Upper lobe of right lung (tissue), 1 donor: ENCODE data around the gene HSPA1B. TPM values are rescaled to one million over a fixed set of nuclear protein-coding genes. Genes with fewer than 3 reads are reported as not detected.

Experiments used
- ATAC-seq: fragments of 200-7000 bp; cut with Tn5 transposase; one replicate; pipeline ENCODE4 v1.9.1; 2020; ENCODE audit warnings: mild to moderate bottlenecking, moderate library complexity
- DNase-seq: peaks from one replicate; pipeline ENCODE4 v3.0.0-alpha.2; 2020
- H3K27ac ChIP-seq: fragments of 200-600 bp; one replicate; pipeline ENCODE4 v1.8.0; 2022
- H3K27me3 ChIP-seq: fragments of 200-600 bp; one replicate; pipeline ENCODE4 v1.8.0; 2022; ENCODE audit warnings: mild to moderate bottlenecking
- H3K36me3 ChIP-seq: fragments of 200-600 bp; one replicate; pipeline ENCODE4 v1.8.0; 2022
- H3K4me1 ChIP-seq: fragments of 200-600 bp; one replicate; pipeline ENCODE4 v1.8.0; 2022
- H3K4me3 ChIP-seq: fragments of 200-600 bp; one replicate; pipeline ENCODE4 v1.8.0; 2022; ENCODE audit warnings: mild to moderate bottlenecking
- H3K9me3 ChIP-seq: fragments of 200-600 bp; one replicate; pipeline ENCODE4 v1.8.0; 2022
- CTCF ChIP-seq: fragments of 200-600 bp; IDR thresholded peaks from one replicate; pipeline ENCODE4 v1.8.0; 2022; ENCODE audit warnings: antibody characterized with exemption
- intact Hi-C: fragments of 100-400 bp; cut with DNase I; formaldehyde crosslinking; loops from one replicate; pipeline ENCODE4 v1.11.0; 2022
- total RNA-seq: library from RNA; stranded (reverse); fragmentation: NEBNext Ultra II Directional; extraction: Animal tissue kit (Norgen Biotek cat#: 25700); gene quantifications from one replicate; pipeline ENCODE4 v1.2.1, GENCODE V29; 2021
- donor health status: DM: no; HTN: yes; CAD: no; lungs with severe emphysema.

The HSPA1B gene
- total RNA-seq, 1 donor from 2014 or later, result 112 TPM

- H3K4me1 ChIP-seq, result peaks cover 49% of the 10 kb centered on the region
- intact Hi-C loops, result no loop called here
- H3K9me3 ChIP-seq, result no peaks in the 10 kb centered on the region
- peak overlapping the region; percentile 89 for H3K27ac ChIP-seq
- H3K36me3 ChIP-seq, result no peaks in the 10 kb centered on the region
- no peak for TF ChIP-seq CTCF
- no peak for ATAC-seq
- no peak overlapping the region for H3K4me3 ChIP-seq
- no peak for DNase-seq
- no peaks in the 10 kb centered on the region for H3K27me3 ChIP-seq
These were observed 2.0 kb upstream of the HSPA1B start for GRCh38 chr6:31825553-31825952.

- Histone ChIP-seq H3K4me1 (peaks cover 52% of the 10 kb centered on the region), H3K4me3 (peak overlapping the region; percentile 62), H3K36me3 (no peaks in the 10 kb centered on the region), H3K27me3 (no peaks in the 10 kb centered on the region), H3K9me3 (no peaks in the 10 kb centered on the region), H3K27ac (peak overlapping the region; percentile 89)
- ATAC-seq (peak; percentile 57), DNase-seq (peak; percentile 92)
- no peak for TF ChIP-seq CTCF
- intact Hi-C loops, result no loop called here
These were observed 699 bp upstream of the HSPA1B start for GRCh38 chr6:31826793-31827285.

GRCh38 chr6:31829633-31830283 is 2.2 kb downstream of the HSPA1B start:
- no peaks in the 10 kb centered on the region for H3K27me3 ChIP-seq
- H3K9me3 ChIP-seq, result no peaks in the 10 kb centered on the region
- peak overlapping the region; percentile 75 for H3K27ac ChIP-seq
- H3K36me3 ChIP-seq, result no peaks in the 10 kb centered on the region
- H3K4me1 ChIP-seq, result peaks cover 41% of the 10 kb centered on the region
- intact Hi-C loops, result loop anchor here (10.0 kb wide), 1 partner anchor 135 kb away; no protein-coding TSS in a partner anchor
- no peak for ATAC-seq
- TF ChIP-seq CTCF, result peak; percentile 52
- peak overlapping the region; percentile 65 for H3K4me3 ChIP-seq
- no peak for DNase-seq

- no peaks in the 10 kb centered on the region for H3K36me3 ChIP-seq
- peak overlapping the region; percentile 75 for H3K27ac ChIP-seq
- peak overlapping the region; percentile 65 for H3K4me3 ChIP-seq
- peaks cover 30% of the 10 kb centered on the region for H3K4me1 ChIP-seq
- DNase-seq, result no peak
- intact Hi-C loops, result loop anchor here (10.0 kb wide), 1 partner anchor 136 kb away; no protein-coding TSS in a partner anchor
- no peak for ATAC-seq
- TF ChIP-seq CTCF, result no peak
- H3K9me3 ChIP-seq, result no peaks in the 10 kb centered on the region
- H3K27me3 ChIP-seq, result no peaks in the 10 kb centered on the region
These were observed 3.4 kb downstream of the HSPA1B start for GRCh38 chr6:31830886-31831335.

GRCh38 chr6:31831350-31832215 is 4.0 kb downstream of the HSPA1B start:
- Histone ChIP-seq H3K27me3 (no peaks in the 10 kb centered on the region), H3K27ac (peak overlapping the region; percentile 30), H3K9me3 (no peaks in the 10 kb centered on the region), H3K4me1 (peaks cover 30% of the 10 kb centered on the region), H3K36me3 (no peaks in the 10 kb centered on the region), H3K4me3 (peak overlapping the region; percentile 65)
- intact Hi-C loops, result loop anchor here (10.0 kb wide), 1 partner anchor 137 kb away; no protein-coding TSS in a partner anchor
- DNase-seq (no peak), ATAC-seq (no peak)
- no peak for TF ChIP-seq CTCF
